GM12878 (cell line): ENCODE measurements around the gene ENOX1. TPM values are rescaled to one million over a fixed set of nuclear protein-coding genes. Genes with fewer than 3 reads are reported as not detected.

Source experiments
- ATAC-seq: fragments of 200-7000 bp; cut with Tn5 transposase; 3 replicates; pipeline ENCODE4 v1.9.1; 2020; ENCODE audit warnings: mild to moderate bottlenecking, moderate library complexity
- BruUV-seq: library from RNA; stranded (reverse); fragments of 400-500 nt; replicated peaks from 2 replicates; lab custom pipeline; 2021; lab: Mats Ljungman, UMichigan
- CTCF ChIA-PET: fragments of 300-600 bp; sonication (Branson Sonifier 250); formaldehyde crosslinking; extraction: SDS; loops from one replicate; lab custom pipeline; 2021; ENCODE audit warnings: inconsistent platforms; lab: Yijun Ruan, JAX
- POLR2A ChIA-PET: fragments of 350-600 bp; formaldehyde crosslinking; extraction: SDS; loops from one replicate; lab custom pipeline; 2021; ENCODE audit warnings: inconsistent platforms; lab: Charles Lee
- RAD21 ChIA-PET: fragments of 300-600 bp; sonication (Branson Sonifier 250); formaldehyde crosslinking; loops from one replicate; lab custom pipeline; 2023; ENCODE audit warnings: antibody characterized with exemption; ENCODE audit not compliant: unreplicated experiment; lab: Charles Lee
- SMC1A ChIA-PET: fragments of 300-600 bp; sonication (Branson Sonifier 250); formaldehyde crosslinking; loops from one replicate; lab custom pipeline; 2023; ENCODE audit not compliant: unreplicated experiment, uncharacterized antibody; lab: Charles Lee
- DNase-seq: peaks from one replicate; pipeline ENCODE4 v3.0.0-alpha.2; 2011; ENCODE audit warnings: low read depth, low spot score
- FAIRE-seq: peaks from 3 replicates; lab custom pipeline; 2011; peaks lifted over from hg19 to GRCh38; lab: Jason Lieb, UNC
- H2AFZ ChIP-seq: 2 replicates; pipeline ENCODE4 v1.6.0; 2011; ENCODE audit warnings: low read depth, low read length, control low read depth; ENCODE audit not compliant: control insufficient read depth
- H3K27ac ChIP-seq: 2 replicates; pipeline ENCODE4 v1.5.1; 2011; ENCODE audit warnings: control low read depth; ENCODE audit not compliant: control insufficient read depth, insufficient read depth
- H3K27me3 ChIP-seq, 2 experiments: replicated peaks in 1 of 2; 2 replicates each; pipeline versions ENCODE4 v1.6.0 to v1.6.1; 2011; ENCODE audit warnings: low read length in 1 of 2; ENCODE audit not compliant: control insufficient read depth in 2 of 2, insufficient read depth in 2 of 2
- H3K36me3 ChIP-seq, 2 experiments: 2 replicates each; pipeline ENCODE4 v1.5.1; 2011; ENCODE audit warnings: low read length in 1 of 2; ENCODE audit not compliant: control insufficient read depth in 2 of 2, insufficient read depth in 2 of 2
- H3K4me1 ChIP-seq: 2 replicates; pipeline ENCODE4 v1.6.1; 2011; ENCODE audit warnings: mild to moderate bottlenecking, low read length, moderate library complexity, mixed read lengths; ENCODE audit not compliant: control insufficient read depth, insufficient read depth
- H3K4me2 ChIP-seq: 2 replicates; pipeline ENCODE4 v1.6.0; 2011; ENCODE audit warnings: control low read depth; ENCODE audit not compliant: control insufficient read depth, insufficient read depth
- H3K4me3 ChIP-seq: fragments of 200-600 bp; sonication (generic); 2 replicates; pipeline ENCODE4 v1.5.1; 2016
- H3K79me2 ChIP-seq: 2 replicates; pipeline ENCODE4 v1.6.0; 2011; ENCODE audit warnings: low read length; ENCODE audit not compliant: control insufficient read depth, insufficient read depth
- H3K9ac ChIP-seq: 2 replicates; pipeline ENCODE4 v1.8.0; 2011; ENCODE audit warnings: low read length, control low read depth, mixed read lengths; ENCODE audit not compliant: control insufficient read depth, insufficient read depth
- H3K9me3 ChIP-seq: replicated peaks from 3 replicates; pipeline ENCODE4 v1.5.1; 2011; ENCODE audit warnings: mild to moderate bottlenecking, low read length; ENCODE audit not compliant: control insufficient read depth, insufficient read depth
- H4K20me1 ChIP-seq: 2 replicates; pipeline ENCODE4 v1.6.0; 2011; ENCODE audit not compliant: control insufficient read depth, insufficient read depth
- BACH1 ChIP-seq: fragments of 450-650 bp; IDR thresholded peaks from 2 replicates; pipeline ENCODE4 v1.6.1; 2017; ENCODE audit warnings: mild to moderate bottlenecking, borderline replicate concordance
- CREB1 ChIP-seq: IDR thresholded peaks from 2 replicates; pipeline ENCODE4 v1.6.1; 2012; ENCODE audit warnings: low read depth, mild to moderate bottlenecking, inconsistent platforms
- EP300 ChIP-seq, 2 experiments: fragments of 150-350 bp in 1 of 2; IDR thresholded peaks; 2 replicates each; pipeline ENCODE4 v1.6.1; 2011 to 2012; ENCODE audit warnings: low read depth in 2 of 2, low read length in 2 of 2, borderline replicate concordance in 1 of 2, improper control_type of control experiment in 1 of 2, inconsistent platforms in 1 of 2; ENCODE audit not compliant: control insufficient read depth in 1 of 2
- FOS ChIP-seq: IDR thresholded peaks from 3 replicates; pipeline ENCODE4 v1.6.1; 2011; ENCODE audit warnings: borderline replicate concordance; ENCODE audit not compliant: insufficient read length; ENCODE audit errors: extremely low read depth
- FOXM1 ChIP-seq: IDR thresholded peaks from 2 replicates; pipeline ENCODE4 v1.6.1; 2012; ENCODE audit warnings: low read depth, mild to moderate bottlenecking, inconsistent platforms, low read length, moderate library complexity
- GATAD2B ChIP-seq: fragments of 450-650 bp; conservative IDR thresholded peaks from 2 replicates; pipeline ENCODE4 v1.6.1; 2017; ENCODE audit warnings: low read depth, mild to moderate bottlenecking, moderate library complexity
- KAT2A ChIP-seq: conservative IDR thresholded peaks from 2 replicates; pipeline ENCODE4 v1.6.1; 2011; ENCODE audit warnings: low read depth, low read length; ENCODE audit not compliant: control insufficient read depth
- LARP7 ChIP-seq: fragments of 450-650 bp; IDR thresholded peaks from 2 replicates; pipeline ENCODE4 v1.6.1; 2017; ENCODE audit warnings: mild to moderate bottlenecking
- NR2F1 ChIP-seq: fragments of 450-650 bp; conservative IDR thresholded peaks from 2 replicates; pipeline ENCODE4 v1.6.1; 2017; ENCODE audit warnings: mild to moderate bottlenecking
- NRF1 ChIP-seq: conservative IDR thresholded peaks from 2 replicates; pipeline ENCODE4 v1.6.1; 2011; ENCODE audit warnings: mild to moderate bottlenecking, low read depth, low read length, improper control_type of control experiment
- POU2F2 ChIP-seq: IDR thresholded peaks from 3 replicates; pipeline ENCODE4 v1.6.1; 2011; ENCODE audit warnings: low read depth, mild to moderate bottlenecking, low read length, borderline replicate concordance
- RB1 ChIP-seq: fragments of 450-650 bp; formaldehyde crosslinking; IDR thresholded peaks from 2 replicates; pipeline ENCODE4 v1.6.1; 2017; ENCODE audit warnings: mild to moderate bottlenecking, borderline replicate concordance
- SMAD1 ChIP-seq: fragments of 450-650 bp; IDR thresholded peaks from 2 replicates; pipeline ENCODE4 v1.6.1; 2018; ENCODE audit warnings: mild to moderate bottlenecking, low read depth; ENCODE audit not compliant: partially characterized antibody
- TCF12 ChIP-seq: IDR thresholded peaks from 2 replicates; pipeline ENCODE4 v1.6.1; 2011; ENCODE audit warnings: low read depth, mild to moderate bottlenecking, low read length
- YBX1 ChIP-seq: fragments of 450-650 bp; IDR thresholded peaks from 2 replicates; pipeline ENCODE4 v1.6.1; 2016; ENCODE audit warnings: antibody characterized with exemption
- ZNF207 ChIP-seq: fragments of 450-650 bp; IDR thresholded peaks from 2 replicates; pipeline ENCODE4 v1.6.1; 2014; ENCODE audit warnings: antibody characterized with exemption, mild to moderate bottlenecking, borderline replicate concordance
- ZNF384 ChIP-seq: IDR thresholded peaks from 2 replicates; pipeline ENCODE4 v1.6.1; 2012; ENCODE audit warnings: low read depth, mild to moderate bottlenecking, low read length, improper control_type of control experiment, borderline replicate concordance
- ZZZ3 ChIP-seq: IDR thresholded peaks from 2 replicates; pipeline ENCODE4 v1.6.1; 2011; ENCODE audit warnings: low read depth; ENCODE audit not compliant: control insufficient read depth, insufficient read length
- WGBS: methylation state at CpG from one replicate; pipeline ENCODE4 v1.1.6; 2016; ENCODE audit warnings: low lambda C conversion rate; ENCODE audit not compliant: insufficient replicate concordance, insufficient coverage; ENCODE audit errors: missing lambda C conversion rate; 5-methylcytosine and 5-hydroxymethylcytosine counted together
- in situ Hi-C: fragments of 300-500 bp; cut with MboI; formaldehyde crosslinking; loops from 9 replicates; pipeline ENCODE4 v1.14.3; 2018; ENCODE audit warnings: mixed read lengths
- intact Hi-C: fragments of 100-400 bp; cut with micrococcal nuclease; formaldehyde crosslinking; loops from one replicate; pipeline ENCODE4 v1.14.2; 2022; ENCODE audit not compliant: unreplicated experiment
- polyA plus RNA-seq, 11 experiments: library from polyadenylated mRNA; depleted of rRNA in 4 of 11; unstranded in 6 of 11; stranded (reverse) in 5 of 11; fragments of >200 nt; fragmentation: Nextera tagmentation in 4 of 11; fragmentation: Illumina TruSeq in 1 of 11; extraction: Ambion mirVana in 4 of 11; extraction: Trizol in 1 of 11; gene quantifications; 1 replicate in 1 of 11; 2 replicates in 10 of 11; pipeline versions ENCODE4 v1.2.1 to v1.2.3, GENCODE V29; 2011 to 2016; ENCODE audit warnings: inconsistent platforms in 2 of 11, missing spikeins in 2 of 11, low read depth in 1 of 11
- total RNA-seq, 4 experiments: library from RNA; depleted of rRNA in 3 of 4; stranded (reverse); fragments of >200 nt in 3 of 4; fragmentation: Illumina TruSeq in 1 of 4; extraction: Trizol in 1 of 4; gene quantifications; 2 replicates each; pipeline versions ENCODE4 v1.2.1 to v1.2.3, GENCODE V29; 2013 to 2021
- TF ChIP-seq, protein P1 (sequence below): IDR thresholded peaks from 2 replicates; pipeline ENCODE4 v1.6.1; 2012; ENCODE audit warnings: low read depth, low read length, improper control_type of control experiment

The ENOX1 gene
- total and polyA plus RNA-seq, 10 of the 15 experiments (the other 5 are each of a cell fraction or from before 2014, with no cell fraction given) = 0.11 to 0.26 (median 0.15) TPM

DNA sequence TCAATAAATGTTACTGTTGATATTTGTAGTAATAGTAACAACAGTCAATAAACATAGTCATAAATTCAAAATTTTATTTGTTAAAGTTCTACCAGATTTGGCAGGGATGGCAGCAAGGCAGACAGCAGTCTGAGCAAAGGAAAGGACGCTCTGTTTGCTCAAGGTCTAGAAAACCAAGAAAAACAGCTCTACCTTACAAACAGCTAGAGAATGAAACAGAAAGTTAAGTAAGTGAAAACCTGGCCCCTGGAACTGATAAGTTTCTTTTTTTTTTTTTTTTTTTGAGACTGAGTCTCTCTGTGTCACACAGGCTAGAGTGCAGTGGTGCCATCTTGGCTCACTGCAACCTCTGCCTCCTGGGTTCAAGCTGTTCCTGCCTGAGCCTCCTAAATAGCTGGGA, 27.9 kb downstream of the ENOX1 start:
- intact Hi-C loops = no loop called here
- WGBS = 6% methylated on average over 1 of the region's 1 CpG
- ChIA-PET SMC1A (no interaction called here), POLR2A (interaction anchor here (0.6 kb wide), 1 partner anchor 11 kb away, joined by 3 read pairs; no protein-coding TSS in a partner anchor), RAD21 (interaction anchor here (0.6 to 1.0 kb wide), 5 partner anchors 27 to 201 kb away, joined by 3 read pairs; no protein-coding TSS in a partner anchor), CTCF (interaction anchor here (0.7 to 0.9 kb wide), 2 partner anchors 10 to 824 kb away, joined by 3 to 4 read pairs; no protein-coding TSS in a partner anchor)
- Histone ChIP-seq H3K79me2 (no peaks in the 10 kb centered on the region), H2AFZ (peak overlapping the region; percentile 33; the same call in 1 of the 2 replicates), H3K27ac (no peak overlapping the region), H4K20me1 (no peaks in the 10 kb centered on the region), H3K27me3 (0 out of 4 replicates have a peak, but pooled peaks cover 0 to 2% of the 10 kb centered on the region in 2 experiments), H3K9me3 (no peaks in the 10 kb centered on the region), H3K9ac (no peak overlapping the region), H3K4me2 (peak overlapping the region; percentile 7; the same call in 1 of the 2 replicates), H3K4me3 (no peak overlapping the region), H3K36me3 (no peaks in the 10 kb centered on the region), H3K4me1 (no peaks in the 10 kb centered on the region; the same call in 1 of the 2 replicates)
- no TSS peak for BruUV-seq
- TF ChIP-seq RB1 = no peak
- TF ChIP-seq ZNF384 = peak; percentile 27; the same call in 1 of the 2 replicates
- ATAC-seq (peak; percentile 80), DNase-seq (peak; percentile 11), FAIRE-seq (no peak)
- in situ Hi-C loops = no loop called here

DNA sequence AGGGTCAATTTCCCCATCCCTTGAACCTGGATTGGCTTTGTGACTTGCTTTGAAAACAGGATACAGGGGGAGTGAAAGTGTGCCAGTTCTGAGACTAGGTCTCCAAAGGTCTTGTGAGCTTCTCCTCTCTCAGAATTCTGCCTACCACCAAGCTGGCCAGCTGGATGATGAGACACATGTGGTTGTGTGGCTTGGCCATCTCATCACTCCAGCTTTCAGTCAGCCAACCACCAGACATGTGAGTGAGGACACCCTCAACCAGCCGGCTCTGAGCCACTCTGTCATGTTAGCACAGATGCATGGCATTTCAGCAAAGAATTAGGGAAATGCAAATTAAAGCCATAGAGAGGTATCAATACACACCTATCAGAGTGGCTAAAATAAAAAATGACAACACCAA, 29.5 kb downstream of the ENOX1 start:
- in situ Hi-C loops (no loop called here), intact Hi-C loops (no loop called here)
- Histone ChIP-seq H3K27ac (no peak overlapping the region), H3K4me2 (no peak overlapping the region), H3K9ac (no peak overlapping the region), H3K4me3 (no peak overlapping the region), H3K36me3 (no peaks in the 10 kb centered on the region), H4K20me1 (no peaks in the 10 kb centered on the region), H2AFZ (no peak overlapping the region), H3K4me1 (no peaks in the 10 kb centered on the region; the same call in 1 of the 2 replicates), H3K9me3 (no peaks in the 10 kb centered on the region), H3K27me3 (0 out of 4 replicates have a peak, but pooled peaks cover 0 to 2% of the 10 kb centered on the region in 2 experiments), H3K79me2 (no peaks in the 10 kb centered on the region)
- SMC1A ChIA-PET = interaction anchor here (0.6 kb wide), 1 partner anchor 194 kb away, joined by 3 read pairs; no protein-coding TSS in a partner anchor
- BruUV-seq = no TSS peak
- POLR2A ChIA-PET = no interaction called here
- ATAC-seq (peak; percentile 28; the same call in 2 of the 3 replicates), DNase-seq (no peak), FAIRE-seq (no peak)
- RAD21 ChIA-PET = interaction anchor here (0.6 kb wide), 1 partner anchor 628 kb away, joined by 3 read pairs; no protein-coding TSS in a partner anchor
- CTCF ChIA-PET = no interaction called here
- WGBS = 0% methylated on average over 1 of the region's 1 CpG
- TF ChIP-seq ZZZ3 (no peak), KAT2A (no peak), GATAD2B (no peak), ZNF384 (no peak), TCF12 (no peak), NR2F1 (no peak), SMAD1 (no peak), FOXM1 (no peak), FOS (no peak), YBX1 (no peak), CREB1 (no peak), EP300 (IDR thresholded peaks at IDR 0.05; ENCODE audit: borderline replicate concordance in 1 of 2, control insufficient read depth in 1 of 2, low read depth in 2 of 2, low read length in 2 of 2) (no peak), POU2F2 (no peak), LARP7 (no peak), NRF1 (no peak), BACH1 (no peak), ZNF207 (no peak)
- TF ChIP-seq, protein P1, sequence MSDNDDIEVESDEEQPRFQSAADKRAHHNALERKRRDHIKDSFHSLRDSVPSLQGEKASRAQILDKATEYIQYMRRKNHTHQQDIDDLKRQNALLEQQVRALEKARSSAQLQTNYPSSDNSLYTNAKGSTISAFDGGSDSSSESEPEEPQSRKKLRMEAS = no peak
